ENCODE measurements around the gene TKT. TPM values are rescaled to one million over a fixed set of nuclear protein-coding genes. Genes with fewer than 3 reads are reported as not detected.

TKT gene
- total RNA-seq, 1 donor from 2014 or later: 480 TPM

- H3K27me3 Mint-ChIP-seq (ENCODE audit: unreplicated experiment): no peaks in the 10 kb centered on the region
- no peaks in the 10 kb centered on the region for H3K36me3 Mint-ChIP-seq (ENCODE audit: unreplicated experiment)
- no peak overlapping the region for H3K4me3 Mint-ChIP-seq (ENCODE audit: unreplicated experiment)
- no peak overlapping the region for H3K27ac Mint-ChIP-seq (ENCODE audit: unreplicated experiment)
- H3K9me3 Mint-ChIP-seq (ENCODE audit: unreplicated experiment): no peaks in the 10 kb centered on the region
- TF ChIP-seq, protein P1, sequence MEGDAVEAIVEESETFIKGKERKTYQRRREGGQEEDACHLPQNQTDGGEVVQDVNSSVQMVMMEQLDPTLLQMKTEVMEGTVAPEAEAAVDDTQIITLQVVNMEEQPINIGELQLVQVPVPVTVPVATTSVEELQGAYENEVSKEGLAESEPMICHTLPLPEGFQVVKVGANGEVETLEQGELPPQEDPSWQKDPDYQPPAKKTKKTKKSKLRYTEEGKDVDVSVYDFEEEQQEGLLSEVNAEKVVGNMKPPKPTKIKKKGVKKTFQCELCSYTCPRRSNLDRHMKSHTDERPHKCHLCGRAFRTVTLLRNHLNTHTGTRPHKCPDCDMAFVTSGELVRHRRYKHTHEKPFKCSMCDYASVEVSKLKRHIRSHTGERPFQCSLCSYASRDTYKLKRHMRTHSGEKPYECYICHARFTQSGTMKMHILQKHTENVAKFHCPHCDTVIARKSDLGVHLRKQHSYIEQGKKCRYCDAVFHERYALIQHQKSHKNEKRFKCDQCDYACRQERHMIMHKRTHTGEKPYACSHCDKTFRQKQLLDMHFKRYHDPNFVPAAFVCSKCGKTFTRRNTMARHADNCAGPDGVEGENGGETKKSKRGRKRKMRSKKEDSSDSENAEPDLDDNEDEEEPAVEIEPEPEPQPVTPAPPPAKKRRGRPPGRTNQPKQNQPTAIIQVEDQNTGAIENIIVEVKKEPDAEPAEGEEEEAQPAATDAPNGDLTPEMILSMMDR (IDR thresholded peaks at IDR 0.05): no peak
- peaks cover 29% of the 10 kb centered on the region for H3K4me1 Mint-ChIP-seq (ENCODE audit: unreplicated experiment)
- no peak for DNase-seq (ENCODE audit: extremely low spot score, unreplicated experiment)
Observed at GRCh38 chr3:53267766-53268165, 11.9 kb upstream of the TKT start.

DNA sequence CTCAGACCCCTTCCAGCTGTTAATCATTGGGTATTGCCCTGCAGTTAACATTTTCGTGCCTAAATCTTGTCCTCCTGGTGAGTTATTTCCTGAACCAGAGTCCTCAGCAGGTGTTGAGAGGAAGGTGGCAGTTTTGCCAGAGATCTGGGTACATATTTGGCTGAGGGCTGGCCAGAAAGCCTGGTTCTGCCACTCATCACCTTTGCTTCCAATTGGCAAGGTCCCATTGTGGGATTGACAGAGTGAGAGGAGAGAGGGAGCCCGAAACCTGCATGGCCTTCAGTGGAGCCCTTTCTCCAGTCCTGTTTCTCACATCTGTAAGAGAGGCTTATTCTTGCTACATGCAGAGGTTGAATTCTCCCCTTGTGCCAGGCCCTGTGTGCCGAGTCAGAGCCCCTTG, 8.9 kb upstream of the TKT start:
- Mint-ChIP-seq H3K27me3 (ENCODE audit: unreplicated experiment) (no peaks in the 10 kb centered on the region), H3K27ac (ENCODE audit: unreplicated experiment) (no peak overlapping the region), H3K4me3 (ENCODE audit: unreplicated experiment) (no peak overlapping the region), H3K36me3 (ENCODE audit: unreplicated experiment) (no peaks in the 10 kb centered on the region), H3K9me3 (ENCODE audit: unreplicated experiment) (no peaks in the 10 kb centered on the region), H3K4me1 (ENCODE audit: unreplicated experiment) (peaks cover 30% of the 10 kb centered on the region)
- DNase-seq (ENCODE audit: extremely low spot score, unreplicated experiment): no peak
- TF ChIP-seq, protein P1 (IDR thresholded peaks at IDR 0.05): no peak

- H3K9me3 Mint-ChIP-seq (ENCODE audit: unreplicated experiment): no peaks in the 10 kb centered on the region
- no peak overlapping the region for H3K4me3 Mint-ChIP-seq (ENCODE audit: unreplicated experiment)
- DNase-seq (ENCODE audit: extremely low spot score, unreplicated experiment): no peak
- H3K36me3 Mint-ChIP-seq (ENCODE audit: unreplicated experiment): no peaks in the 10 kb centered on the region
- no peaks in the 10 kb centered on the region for H3K27me3 Mint-ChIP-seq (ENCODE audit: unreplicated experiment)
- H3K27ac Mint-ChIP-seq (ENCODE audit: unreplicated experiment): no peak overlapping the region
- TF ChIP-seq, protein P1 (IDR thresholded peaks at IDR 0.05): no peak
- peaks cover 34% of the 10 kb centered on the region for H3K4me1 Mint-ChIP-seq (ENCODE audit: unreplicated experiment)
Observed at GRCh38 chr3:53263907-53264306, 8.1 kb upstream of the TKT start.

GRCh38 chr3:53261712-53262111, 5.9 kb upstream of the TKT start:
- no peak overlapping the region for H3K4me3 Mint-ChIP-seq (ENCODE audit: unreplicated experiment)
- no peaks in the 10 kb centered on the region for H3K27me3 Mint-ChIP-seq (ENCODE audit: unreplicated experiment)
- no peak for DNase-seq (ENCODE audit: extremely low spot score, unreplicated experiment)
- H3K27ac Mint-ChIP-seq (ENCODE audit: unreplicated experiment): no peak overlapping the region
- no peaks in the 10 kb centered on the region for H3K9me3 Mint-ChIP-seq (ENCODE audit: unreplicated experiment)
- peaks cover 35% of the 10 kb centered on the region for H3K4me1 Mint-ChIP-seq (ENCODE audit: unreplicated experiment)
- no peaks in the 10 kb centered on the region for H3K36me3 Mint-ChIP-seq (ENCODE audit: unreplicated experiment)
- TF ChIP-seq, protein P1 (IDR thresholded peaks at IDR 0.05): no peak

GRCh38 chr3:53260286-53260785, 4.5 kb upstream of the TKT start:
- H3K4me1 Mint-ChIP-seq (ENCODE audit: unreplicated experiment): peaks cover 35% of the 10 kb centered on the region
- no peaks in the 10 kb centered on the region for H3K9me3 Mint-ChIP-seq (ENCODE audit: unreplicated experiment)
- no peaks in the 10 kb centered on the region for H3K36me3 Mint-ChIP-seq (ENCODE audit: unreplicated experiment)
- TF ChIP-seq, protein P1 (IDR thresholded peaks at IDR 0.05): no peak
- H3K4me3 Mint-ChIP-seq (ENCODE audit: unreplicated experiment): no peak overlapping the region
- no peaks in the 10 kb centered on the region for H3K27me3 Mint-ChIP-seq (ENCODE audit: unreplicated experiment)
- no peak overlapping the region for H3K27ac Mint-ChIP-seq (ENCODE audit: unreplicated experiment)
- no peak for DNase-seq (ENCODE audit: extremely low spot score, unreplicated experiment)

Data from osteocyte (in vitro differentiated cells).